Activated CD4-positive, CD25-positive, alpha-beta regulatory T cell treated with anti-CD3 and anti-CD28 coated beads, Interleukin-2, amount 50 U/mL, for 16 hours (primary cell): ENCODE results near the gene FEV.
A peak's percentile ranks its signal among the peaks of the same experiment; 100 is the strongest.

ENCODE experiments used
- DNase-seq: peaks from one replicate; pipeline ENCODE4 v3.0.0-alpha.2; 2020; ENCODE audit warnings: low read depth, low spot score

FEV gene

DNA sequence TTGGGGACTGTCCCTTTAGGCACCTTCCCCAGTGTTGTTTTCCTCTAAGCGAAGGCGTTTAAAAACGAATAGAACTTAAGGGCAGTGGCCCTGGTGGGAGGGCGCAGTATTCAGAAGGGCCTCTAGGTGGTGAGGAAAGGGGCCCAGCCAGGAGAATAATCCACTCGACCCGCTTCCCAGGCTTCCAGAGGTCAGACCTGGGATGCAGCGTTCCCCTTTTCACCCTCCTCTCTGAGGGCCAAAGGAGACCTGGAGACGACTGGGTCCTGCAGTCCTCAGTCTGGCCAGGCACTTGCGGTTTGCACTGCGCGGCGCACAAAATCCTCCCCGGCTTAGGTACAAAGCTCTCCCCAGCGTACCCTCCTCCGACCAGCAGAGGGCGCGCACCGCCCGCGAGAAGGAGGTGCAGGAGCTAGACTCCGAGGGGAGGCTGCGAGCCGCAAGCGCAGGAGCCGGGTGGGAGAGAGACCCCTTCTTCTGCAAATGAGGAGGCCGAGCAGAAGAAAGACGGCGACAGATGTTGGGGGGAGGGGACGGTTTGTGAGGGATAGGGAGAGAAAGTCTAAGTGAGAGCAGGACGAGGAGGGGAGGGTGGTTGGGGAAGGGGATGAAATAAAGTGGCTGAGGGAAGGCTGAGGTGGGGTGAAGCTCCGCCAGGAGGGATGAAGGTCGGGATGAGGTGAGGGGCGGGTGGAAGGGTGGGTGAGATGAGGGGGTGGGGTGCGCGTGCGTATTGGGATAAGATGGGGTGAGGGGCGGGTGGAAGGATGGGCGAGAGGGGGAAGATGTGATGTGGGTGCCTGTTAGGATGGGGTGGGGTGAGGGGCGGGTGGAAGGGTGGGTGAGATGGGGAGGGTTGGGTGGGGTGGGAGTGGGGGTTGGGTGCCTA is 4.9 kb downstream of the FEV start:
- peak; percentile 65 for DNase-seq

DNA sequence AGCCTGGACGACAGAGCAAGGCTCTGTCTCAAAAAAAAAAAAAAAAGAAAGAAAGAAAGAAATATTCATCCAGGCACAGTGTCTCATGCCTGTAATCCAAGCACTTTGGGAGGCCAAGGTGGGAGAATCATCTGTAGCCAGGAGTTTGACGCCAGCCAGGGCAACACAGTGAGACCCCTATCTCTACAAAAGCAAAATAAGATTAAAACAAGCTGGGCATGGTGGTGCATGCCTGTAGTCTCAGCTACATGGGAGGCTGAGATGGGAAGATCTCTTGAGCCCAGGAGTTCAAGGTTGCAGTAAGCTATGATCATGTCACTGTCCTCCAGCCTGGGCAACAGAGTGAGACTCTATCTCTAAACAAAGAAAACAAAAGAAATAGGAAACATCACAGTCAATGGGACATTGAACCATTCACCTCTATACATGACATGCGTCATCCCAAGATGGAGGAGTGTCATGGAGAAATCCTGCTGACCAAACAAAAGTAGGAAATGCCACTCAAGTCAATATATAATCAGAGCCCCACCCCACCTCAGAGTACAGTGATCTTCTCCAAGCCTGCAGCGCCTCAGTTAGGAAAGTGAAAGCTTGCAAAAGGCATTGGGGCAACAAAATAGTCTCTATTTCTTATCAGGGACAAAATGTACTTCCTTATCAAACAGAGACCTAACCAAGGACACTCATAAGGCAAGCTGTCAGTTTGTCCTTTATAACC is 9.8 kb downstream of the FEV start:
- no peak for DNase-seq

DNA sequence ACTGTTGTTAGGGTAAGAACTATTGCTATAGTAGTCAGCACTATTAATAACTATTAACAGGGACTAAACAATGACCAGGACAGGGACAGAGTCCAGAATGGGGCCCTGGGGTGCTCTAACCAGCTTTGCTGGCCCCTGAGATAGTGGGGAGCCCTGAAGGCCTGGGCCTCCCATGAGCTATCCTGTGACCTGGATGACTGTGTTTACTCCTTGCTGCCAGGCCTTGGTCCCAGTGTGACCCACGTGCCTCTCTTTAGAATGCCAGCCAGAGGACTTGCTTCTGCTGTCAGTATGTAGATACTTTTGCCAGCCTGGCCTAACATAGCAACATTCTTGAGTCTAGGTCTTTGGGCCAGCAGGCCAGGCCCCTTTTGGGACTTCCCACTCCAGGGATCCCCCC is 14.1 kb downstream of the FEV start:
- no peak for DNase-seq

DNA sequence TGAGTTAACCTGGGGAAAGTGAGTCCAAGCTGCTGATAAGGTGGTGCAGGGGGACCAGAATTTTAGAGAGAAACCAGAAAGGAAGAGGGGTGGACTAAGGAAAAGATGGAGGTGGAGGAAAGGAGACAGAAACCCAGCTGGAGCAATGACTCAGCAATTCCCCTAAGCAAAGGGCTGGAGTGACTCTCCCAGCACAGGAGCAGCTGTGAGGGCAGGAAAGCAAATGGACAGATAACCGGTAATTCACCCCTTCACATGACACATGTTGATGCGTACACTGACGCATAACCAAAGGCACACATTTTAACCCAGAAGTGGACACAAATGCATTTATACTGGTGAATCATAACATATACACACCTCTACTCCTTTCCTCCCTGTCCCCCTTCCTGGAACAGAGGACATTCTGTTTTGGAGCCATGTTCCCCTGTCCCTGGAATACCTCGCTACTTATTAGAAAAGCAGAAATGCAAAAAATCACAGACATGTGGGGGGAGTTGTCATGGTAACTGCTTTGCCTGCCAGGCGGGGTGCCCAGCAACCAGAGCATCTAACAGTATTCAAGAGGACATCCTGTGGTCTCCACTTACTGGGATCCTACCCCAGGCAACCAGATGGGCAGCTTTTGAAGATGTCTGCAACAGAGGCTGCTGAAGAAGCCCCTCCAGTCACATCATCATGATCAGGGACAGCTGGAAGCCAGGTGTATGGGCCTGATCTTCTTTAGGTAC is 20.8 kb downstream of the FEV start:
- DNase-seq = no peak

DNA sequence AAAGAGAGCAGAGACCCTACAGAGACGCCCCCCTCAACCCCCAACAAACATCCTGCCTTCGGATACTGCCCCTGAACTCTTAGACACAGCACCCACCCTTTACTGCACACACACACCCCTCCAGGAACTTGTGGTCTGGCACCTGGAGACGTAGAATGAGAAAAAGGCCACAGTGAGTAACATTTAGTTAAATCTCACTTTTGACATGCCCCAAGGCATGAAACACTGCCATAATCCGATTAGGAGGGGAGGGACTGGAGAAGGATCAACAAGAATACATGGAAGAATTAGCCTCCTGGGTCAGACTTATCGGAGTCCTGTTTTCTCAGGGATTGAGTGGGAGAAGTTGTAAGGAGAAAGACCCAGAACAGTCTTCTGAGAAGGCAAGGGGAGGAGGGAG is 21.4 kb downstream of the FEV start:
- DNase-seq = no peak

DNA sequence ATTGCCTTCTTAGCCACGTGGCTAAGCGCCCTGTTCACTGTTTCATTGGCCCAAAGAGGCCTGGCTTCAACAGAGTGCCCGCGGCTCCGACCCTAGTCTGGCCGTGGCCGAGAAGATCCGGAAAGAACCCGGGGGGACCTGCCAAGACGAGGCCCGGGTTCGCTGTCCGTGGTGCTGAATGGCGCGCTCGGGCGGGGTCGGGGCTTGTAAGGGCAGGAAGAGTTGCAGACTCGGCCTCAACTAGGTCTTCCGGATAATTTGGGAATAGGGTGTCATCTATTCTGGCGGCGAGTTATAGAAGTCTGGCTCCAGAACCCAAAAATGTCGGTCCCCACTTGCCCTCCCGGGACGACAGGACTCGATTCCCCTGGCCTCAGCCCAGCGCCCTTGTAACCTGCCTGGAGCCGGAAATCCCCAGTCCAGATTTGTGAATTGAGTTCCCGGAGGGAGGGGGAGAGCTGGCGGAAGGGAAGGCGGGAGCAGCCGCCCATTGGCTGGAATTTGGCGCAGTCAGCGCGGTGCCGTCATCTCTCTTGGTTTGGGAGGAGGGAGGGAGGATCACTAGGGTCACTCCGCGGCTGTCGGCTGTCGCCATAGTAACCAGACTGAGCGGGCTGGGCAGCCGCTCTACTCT is 22.0 kb downstream of the FEV start:
- DNase-seq = peak; percentile 12

DNA sequence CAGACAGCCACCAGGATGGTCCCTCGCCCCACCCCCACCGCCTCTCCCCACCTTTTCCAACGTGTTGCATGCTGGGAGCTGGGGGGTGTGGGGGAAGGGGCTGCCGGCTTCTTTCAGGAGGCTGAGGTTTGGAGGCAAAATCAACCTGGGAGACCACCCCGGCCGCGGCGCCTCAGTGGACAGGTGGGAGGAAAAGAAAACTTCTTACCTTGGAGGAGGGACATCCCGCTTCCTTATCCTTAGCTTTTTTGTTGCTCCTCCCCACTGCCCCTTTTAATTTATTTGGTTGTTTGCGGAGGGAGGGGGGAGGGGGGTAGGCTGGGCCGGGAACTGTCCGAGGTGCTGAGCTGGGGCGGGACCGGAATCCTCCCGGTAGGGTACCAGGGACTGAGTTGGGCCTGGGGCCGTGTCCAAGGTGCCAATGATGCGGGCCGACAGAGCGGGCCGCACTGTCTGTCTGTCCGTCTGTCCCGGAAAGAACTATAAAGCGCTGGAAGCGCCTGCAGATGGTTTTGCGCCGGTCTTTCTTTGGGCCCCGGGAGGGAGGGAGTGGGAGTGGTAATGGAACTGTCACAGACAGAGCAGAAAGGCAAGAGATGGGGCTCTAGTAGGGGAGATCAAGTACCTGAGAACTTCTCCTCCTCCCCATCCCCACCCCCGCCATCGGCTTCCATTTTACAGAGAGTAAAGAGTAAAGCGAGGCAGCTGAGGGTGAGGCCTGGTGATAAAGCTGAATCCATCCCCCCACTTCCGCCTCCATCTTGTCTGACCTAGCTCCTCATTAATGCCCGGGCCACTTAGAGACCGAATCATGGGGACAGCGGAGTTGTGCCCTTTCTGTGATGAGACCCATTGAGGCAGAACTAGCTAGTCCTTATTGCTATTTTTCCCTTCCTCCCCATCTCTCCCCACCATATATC is 23.1 kb downstream of the FEV start:
- DNase-seq = no peak

DNA sequence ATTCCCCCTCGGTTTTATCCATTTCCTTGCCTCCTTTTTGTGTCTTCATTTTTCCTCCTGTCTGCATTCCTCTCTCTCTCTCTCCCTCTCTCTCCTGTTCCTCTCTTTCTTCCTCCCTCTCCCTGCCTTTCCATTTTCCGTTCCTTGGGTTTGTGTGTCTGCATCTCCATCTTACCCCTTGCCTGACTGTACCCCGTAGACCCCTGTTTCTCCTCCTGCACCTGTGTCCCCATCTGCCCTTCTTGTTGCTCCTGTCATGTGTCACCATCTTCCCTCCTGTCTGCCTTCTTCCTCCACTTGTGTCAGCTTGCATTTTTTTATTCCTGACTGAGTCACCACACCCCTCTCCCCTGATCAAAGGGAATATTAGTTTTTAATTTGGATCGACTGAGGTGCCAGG is 23.8 kb downstream of the FEV start:
- no peak for DNase-seq

DNA sequence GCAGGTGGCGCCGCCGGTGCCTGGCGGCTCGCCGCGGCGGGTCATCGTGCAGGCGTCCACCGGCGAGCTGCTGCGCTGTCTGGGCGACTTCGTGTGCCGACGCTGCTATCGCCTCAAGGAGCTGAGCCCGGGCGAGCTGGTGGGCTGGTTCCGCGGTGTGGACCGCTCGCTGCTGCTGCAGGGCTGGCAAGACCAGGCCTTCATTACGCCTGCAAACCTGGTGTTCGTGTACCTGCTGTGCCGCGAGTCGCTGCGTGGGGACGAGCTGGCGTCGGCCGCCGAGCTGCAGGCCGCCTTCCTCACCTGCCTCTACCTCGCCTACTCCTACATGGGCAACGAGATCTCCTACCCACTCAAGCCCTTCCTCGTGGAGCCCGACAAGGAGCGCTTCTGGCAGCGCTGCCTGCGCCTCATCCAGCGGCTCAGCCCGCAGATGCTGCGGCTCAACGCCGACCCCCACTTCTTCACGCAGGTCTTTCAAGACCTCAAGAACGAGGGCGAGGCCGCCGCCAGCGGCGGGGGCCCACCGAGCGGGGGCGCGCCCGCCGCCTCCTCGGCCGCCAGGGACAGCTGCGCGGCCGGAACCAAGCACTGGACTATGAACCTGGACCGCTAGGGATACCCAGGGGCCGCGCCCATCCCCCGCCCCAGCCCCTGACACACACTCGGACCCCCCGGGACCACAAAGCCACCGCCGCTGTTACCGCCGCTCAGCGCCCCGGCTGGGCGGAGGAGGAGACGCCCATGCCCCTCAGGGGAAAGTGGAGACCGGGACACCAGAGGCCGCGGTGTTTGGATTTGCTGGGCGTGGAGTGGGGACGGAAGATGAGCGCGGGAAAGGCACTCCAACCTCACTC is 24.4 kb downstream of the FEV start:
- DNase-seq = no peak

DNA sequence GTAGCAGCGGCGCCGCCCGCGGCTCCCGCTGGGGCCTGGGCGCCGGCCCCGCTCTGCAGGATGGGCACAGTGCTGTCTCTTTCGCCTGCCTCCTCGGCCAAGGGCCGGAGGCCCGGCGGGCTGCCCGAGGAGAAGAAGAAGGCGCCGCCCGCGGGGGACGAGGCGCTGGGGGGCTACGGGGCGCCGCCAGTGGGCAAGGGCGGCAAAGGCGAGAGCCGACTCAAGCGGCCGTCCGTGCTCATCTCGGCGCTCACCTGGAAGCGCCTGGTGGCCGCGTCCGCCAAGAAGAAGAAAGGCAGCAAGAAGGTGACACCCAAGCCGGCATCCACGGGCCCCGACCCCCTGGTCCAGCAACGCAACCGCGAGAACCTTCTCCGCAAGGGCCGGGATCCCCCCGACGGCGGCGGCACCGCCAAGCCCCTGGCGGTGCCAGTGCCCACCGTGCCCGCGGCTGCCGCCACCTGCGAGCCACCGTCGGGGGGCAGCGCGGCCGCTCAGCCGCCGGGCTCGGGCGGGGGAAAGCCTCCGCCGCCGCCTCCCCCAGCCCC is 25.1 kb downstream of the FEV start:
- DNase-seq = no peak

DNA sequence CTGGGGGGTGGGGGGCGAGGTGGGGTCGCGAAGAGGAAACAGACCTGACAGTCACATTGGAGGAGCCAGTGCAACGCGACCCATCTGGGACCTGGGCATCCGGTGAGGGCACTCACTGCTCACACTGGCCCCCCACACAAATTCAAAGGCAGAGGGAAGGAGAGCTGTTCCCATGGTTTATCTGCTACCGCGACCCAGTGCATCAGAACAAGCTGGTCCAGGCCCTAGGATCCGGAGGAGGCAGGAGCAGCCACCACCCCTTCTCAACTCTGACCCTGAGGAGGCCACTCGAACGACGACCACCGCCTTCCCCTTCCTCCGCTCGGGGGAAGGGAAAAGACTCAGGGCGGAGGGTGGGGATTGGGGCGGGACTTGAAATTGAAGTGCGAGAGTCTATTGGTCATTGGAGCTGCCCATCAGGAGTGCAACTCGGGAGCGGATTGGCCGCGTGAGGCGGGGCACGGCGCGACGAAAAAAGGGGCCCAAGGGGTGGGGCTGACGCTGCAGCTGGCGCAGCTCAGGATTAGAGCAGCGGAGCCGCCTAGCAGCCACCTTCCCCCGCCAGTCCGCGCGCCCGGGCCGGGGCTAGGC is 25.7 kb downstream of the FEV start, which contains the start of gene CDK5R2:
TSS of gene CDK5R2 (plus strand) at position 526 of the 591 bp plus-strand sequence. CDS start 155 bp downstream, outside the sequence.
- DNase-seq = peak; percentile 19

DNA sequence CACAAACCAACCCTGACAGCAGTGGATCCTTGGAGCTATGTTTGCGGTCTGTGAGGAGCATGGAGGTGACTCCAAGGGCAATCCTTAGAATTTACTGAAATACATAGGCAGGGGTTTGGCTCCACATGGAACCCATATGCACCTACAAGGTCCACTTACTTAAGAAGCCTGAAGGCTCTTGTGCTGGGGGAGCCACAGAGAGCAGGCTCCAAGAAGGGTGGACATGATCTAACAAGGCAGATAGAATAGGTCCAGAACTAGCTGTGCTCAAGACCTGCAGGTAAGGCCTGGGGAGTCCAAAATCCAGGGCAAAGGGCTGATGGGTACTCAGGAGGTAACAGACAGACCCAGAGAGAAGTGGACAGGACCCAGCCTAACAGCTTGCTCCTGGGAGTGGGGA is 26.7 kb downstream of the FEV start:
- DNase-seq = no peak

DNA sequence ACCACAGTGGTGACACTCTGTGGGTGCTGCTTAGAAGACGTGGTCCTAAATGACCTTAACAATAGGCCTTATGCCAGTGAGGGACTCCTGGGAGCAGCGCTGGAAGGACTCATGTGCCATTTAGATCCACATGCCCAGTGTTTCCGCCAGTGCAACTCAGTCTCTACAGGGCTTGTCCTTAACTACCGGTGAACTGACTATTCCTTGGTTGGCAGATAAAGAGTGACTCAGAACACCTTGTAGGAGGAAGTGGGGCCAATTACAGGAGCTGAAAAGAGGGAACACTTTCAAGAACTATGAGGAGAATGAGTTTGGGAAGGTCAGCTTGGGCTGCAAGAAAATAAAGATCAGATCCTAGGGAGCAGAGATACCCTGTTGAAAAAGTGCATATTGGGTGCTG is 27.3 kb downstream of the FEV start:
- no peak for DNase-seq

DNA sequence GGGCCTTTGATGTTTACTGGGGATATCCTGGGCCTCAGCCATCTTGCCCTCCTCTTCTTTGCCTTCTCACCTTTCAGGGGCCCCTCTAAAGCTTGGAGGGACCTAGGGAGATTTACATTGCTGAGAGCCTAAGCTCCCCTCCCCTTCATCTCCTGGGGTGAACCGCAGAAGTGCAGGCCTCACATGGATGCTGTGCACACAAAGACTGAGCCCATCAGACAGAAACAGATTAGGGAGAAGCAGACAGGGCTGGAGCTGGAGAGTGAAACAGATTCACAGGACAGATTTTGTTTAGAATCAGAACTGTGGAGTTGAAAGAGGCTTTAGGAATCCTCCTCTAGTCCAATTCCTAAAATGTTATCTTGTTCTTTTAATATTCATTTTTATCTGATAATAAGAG is 28.9 kb downstream of the FEV start:
- DNase-seq = no peak

DNA sequence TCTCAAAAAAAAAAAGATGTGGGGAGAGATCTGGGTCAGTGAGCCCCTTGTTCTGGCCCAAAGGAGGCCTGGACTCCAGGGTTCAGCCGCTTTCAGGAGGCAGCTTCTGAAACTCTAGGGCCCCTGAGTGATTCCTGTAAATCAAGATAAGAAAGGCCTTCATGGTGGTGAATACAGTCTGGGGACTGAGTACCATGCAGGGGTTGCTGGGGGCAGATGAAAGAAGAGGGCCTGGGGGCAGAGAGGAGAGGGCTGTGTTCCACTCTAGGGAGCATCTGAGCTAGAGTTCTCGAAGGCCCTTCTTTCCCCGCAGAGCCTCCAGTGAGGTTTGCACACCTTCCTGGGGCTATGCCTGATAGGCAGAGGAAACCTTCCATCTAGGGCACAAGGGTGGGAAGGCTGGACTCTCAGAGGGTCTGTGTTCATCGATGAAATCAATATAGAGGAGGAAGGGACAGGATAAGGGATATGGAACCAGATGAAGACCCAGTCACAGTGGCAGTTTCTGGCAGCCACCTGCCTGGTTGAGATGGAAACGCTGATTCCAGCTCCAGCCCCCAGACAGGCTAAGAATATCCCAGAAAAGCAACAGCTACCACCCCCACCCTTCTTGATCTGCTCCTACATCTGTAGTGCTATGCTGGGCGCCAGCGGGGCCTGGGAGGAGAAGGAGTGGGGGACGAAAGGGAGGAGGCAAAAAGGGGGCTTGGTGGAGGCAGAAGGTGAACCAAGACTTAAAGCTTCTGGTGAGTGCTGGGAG is 30.3 kb downstream of the FEV start:
- no peak for DNase-seq

DNA sequence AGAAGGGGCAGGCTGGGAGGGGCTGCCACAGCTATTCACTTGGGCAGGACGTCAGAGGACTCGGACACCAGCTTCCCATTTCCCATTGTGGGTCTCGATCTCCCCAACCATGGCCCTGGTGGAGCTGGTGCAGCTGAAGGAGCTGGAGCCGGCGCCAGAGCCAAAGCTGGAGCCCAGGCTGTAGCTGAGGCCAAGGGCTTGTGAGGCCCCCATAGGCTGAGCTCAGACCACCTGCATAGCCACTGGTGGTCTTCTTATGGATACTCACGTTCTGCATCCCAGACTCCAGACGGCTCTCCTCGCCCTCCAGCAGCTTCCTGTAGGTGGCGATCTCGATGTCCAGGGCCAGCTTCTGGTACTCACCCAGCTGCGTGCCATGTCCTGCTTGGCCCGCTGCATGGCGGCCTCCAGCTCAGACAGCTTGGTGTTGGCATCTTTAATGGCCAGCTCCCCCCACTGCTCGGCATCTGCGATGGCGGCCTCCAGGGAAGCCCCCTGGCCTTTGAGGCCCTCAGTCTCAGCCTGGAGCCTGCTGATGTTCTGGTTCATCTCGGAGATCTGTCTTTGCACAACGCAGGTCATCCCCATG is 31.5 kb downstream of the FEV start:
- DNase-seq = no peak

DNA sequence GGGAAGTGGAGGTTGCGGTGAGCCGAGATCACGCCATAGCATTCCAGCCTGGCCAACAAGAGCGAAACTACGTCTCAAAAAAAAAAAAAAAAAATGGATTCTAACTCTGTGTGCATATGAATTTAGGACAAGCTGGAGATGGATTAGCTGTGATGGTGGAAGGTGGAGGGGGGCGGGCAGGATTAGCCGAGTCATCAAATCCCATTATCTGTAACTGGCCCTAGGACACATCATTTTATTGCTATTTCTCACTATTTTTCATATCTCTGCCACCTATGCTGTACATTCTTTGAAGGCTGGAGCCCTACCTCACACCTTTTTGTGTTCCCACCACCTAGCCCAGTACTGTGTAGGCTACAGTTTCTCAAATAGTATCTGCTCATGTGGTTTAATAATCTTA is 32.8 kb downstream of the FEV start:
- DNase-seq = no peak

DNA sequence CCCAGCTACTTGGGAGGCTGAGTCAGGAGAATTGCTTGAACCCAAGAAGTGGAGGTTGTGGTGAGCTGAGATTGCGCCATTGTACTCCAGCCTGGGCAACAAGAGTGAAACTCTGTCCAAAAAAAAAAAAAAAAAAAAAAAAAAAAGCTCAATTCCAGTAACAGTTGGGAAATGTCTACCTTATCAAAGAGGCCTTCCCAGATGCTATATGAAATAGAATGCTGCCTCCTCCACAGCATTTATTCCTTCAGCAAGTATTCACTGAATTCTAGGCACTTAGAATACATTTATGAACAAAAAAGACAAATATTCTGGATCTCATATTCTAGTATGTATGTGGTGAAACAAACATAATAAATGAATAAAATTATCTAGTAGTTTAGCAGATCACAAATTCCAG is 38.4 kb downstream of the FEV start:
- DNase-seq = no peak
